Activated CD4-positive, alpha-beta T cell treated with anti-CD3 and anti-CD28 coated beads for 36 hours (primary cell): ENCODE measurements around the gene LSM12. TPM values are rescaled to one million over a fixed set of nuclear protein-coding genes. Genes with fewer than 3 reads are reported as not detected.
"Not testable (repeated sequence)": the region's sequence is repeated elsewhere in the genome, so short reads cannot be mapped to it uniquely, and the experiment has no call there.

Source experiments
- ATAC-seq: fragments of 200-7000 bp; cut with Tn5 transposase; one replicate; pipeline ENCODE4 v1.10.0; 2021; ENCODE audit warnings: mild to moderate bottlenecking, moderate library complexity
- CTCF ChIA-PET: fragments of 350-600 bp; sonication (Branson Sonifier 250); formaldehyde crosslinking; loops from one replicate; lab custom pipeline; 2021; ENCODE audit warnings: antibody characterized with exemption; lab: Charles Lee
- POLR2A ChIA-PET: fragments of 350-600 bp; sonication (Branson Sonifier 250); formaldehyde crosslinking; loops from one replicate; lab custom pipeline; 2021; ENCODE audit warnings: antibody characterized with exemption, inconsistent platforms; lab: Charles Lee
- DNase-seq: peaks from one replicate; pipeline ENCODE4 v3.0.0-alpha.2; 2020
- H3K27ac Mint-ChIP-seq: one replicate; pipeline ENCODE4 v1.8.0; 2021; ENCODE audit warnings: mixed read lengths
- H3K27me3 Mint-ChIP-seq: one replicate; pipeline ENCODE4 v1.8.0; 2021; ENCODE audit warnings: mixed read lengths
- H3K36me3 Mint-ChIP-seq: one replicate; pipeline ENCODE4 v1.8.0; 2021; ENCODE audit warnings: low read depth, mixed read lengths
- H3K4me1 Mint-ChIP-seq: one replicate; pipeline ENCODE4 v1.8.0; 2021; ENCODE audit warnings: mixed read lengths
- H3K4me3 Mint-ChIP-seq: one replicate; pipeline ENCODE4 v1.8.0; 2021; ENCODE audit warnings: mild to moderate bottlenecking, moderate library complexity, mixed read lengths
- H3K9me3 Mint-ChIP-seq: one replicate; pipeline ENCODE4 v1.8.0; 2021; ENCODE audit warnings: low read depth, mixed read lengths
- intact Hi-C, 2 experiments: fragments of 100-400 bp; cut with DNase I in 1 of 2; cut with micrococcal nuclease in 1 of 2; formaldehyde crosslinking; loops; one replicate each; pipeline versions ENCODE4 v1.14.2 to v1.15.1; 2022 to 2024; cut with DNase I, micrococcal nuclease
- total RNA-seq, 2 experiments: library from RNA; stranded (reverse); gene quantifications; one replicate each; pipeline ENCODE4 v1.2.3, GENCODE V29; 2021

The LSM12 gene
- total RNA-seq, 2 experiments from 2014 or later: 93.1 to 102 TPM

DNA sequence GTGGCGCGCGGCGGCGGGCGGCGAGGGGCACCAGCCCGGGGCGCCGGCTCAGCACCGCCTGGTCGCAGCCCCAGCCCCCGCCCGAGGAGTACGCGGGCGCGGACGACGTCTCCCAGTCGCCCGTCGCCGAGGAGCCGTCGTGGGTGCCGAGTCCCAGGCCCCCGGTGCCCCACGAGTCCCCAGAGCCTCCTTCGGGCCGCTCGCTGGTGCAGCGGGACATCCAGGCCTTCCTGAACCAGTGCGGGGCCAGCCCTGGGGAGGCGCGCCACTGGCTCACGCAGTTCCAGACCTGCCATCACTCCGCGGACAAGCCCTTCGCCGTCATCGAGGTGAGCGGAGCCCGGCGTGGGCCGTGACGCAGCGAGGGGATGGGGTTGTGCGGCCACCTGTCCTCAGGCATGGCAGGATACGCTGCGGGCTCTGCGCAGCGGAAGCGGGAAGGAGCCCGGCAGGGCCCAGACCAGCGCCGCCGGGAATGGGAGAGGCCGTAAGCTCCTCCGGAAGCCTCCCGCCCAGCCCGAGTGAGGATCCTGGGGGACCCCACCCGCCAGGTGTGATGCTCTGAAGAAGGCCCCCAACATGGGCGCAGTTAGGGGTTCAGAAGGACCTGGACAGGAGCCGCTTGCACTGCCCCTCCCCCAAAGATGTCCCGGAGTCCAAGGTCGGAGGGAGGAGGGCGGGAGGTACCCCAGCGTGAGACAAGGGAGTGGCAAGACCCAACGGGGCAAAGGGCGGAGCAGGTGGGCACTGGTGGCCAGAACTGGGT lies 61.5 kb downstream of the LSM12 start:
- ChIA-PET POLR2A (no interaction called here), CTCF (interaction anchor here (0.6 to 3.0 kb wide), 4 partner anchors 11 to 78 kb away, joined by 3 to 13 read pairs (median 6); no protein-coding TSS in a partner anchor)
- H3K9me3 Mint-ChIP-seq: no peaks in the 10 kb centered on the region
- no peak overlapping the region for H3K27ac Mint-ChIP-seq
- intact Hi-C loops: no loop called here
- DNase-seq (peak; percentile 43), ATAC-seq (no peak)
- H3K4me1 Mint-ChIP-seq: peaks cover 20% of the 10 kb centered on the region
- H3K4me3 Mint-ChIP-seq: no peak overlapping the region
- H3K36me3 Mint-ChIP-seq: peaks cover 12% of the 10 kb centered on the region
- H3K27me3 Mint-ChIP-seq: peaks cover 19% of the 10 kb centered on the region

DNA sequence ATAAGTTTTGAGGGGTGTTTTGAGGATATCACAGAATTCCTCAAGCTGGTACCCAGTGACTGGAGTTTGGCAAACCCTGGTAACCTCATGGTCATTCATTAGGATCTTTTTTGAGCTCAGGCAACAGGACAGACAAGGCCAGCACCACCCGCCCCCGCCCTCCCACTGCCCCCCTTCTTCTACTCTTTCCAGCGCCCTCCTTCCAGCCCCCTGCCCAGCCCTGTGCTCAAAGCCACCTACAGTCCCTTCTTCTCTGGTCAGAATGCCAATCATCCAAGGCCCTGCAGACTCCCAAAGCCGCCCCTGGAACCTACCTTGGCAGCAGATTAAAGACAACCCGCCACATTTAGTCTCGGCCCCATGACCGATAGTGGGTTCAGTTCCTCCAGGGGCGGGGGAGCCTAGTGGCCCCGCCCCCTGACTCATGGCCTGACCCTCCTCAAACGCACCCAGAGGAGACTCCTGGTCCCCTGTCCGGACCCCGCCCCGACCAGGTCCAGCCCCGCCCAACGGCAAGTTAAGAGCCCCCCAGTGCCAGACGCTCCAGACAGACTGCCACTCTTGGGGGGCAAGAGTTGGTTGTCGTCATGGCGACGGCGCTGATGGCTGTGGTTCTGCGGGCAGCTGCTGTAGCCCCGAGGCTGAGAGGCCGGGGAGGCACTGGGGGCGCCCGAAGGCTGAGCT lies 62.3 kb downstream of the LSM12 start, which contains the start of gene NAGS:
Gene NAGS, plus strand, starts transcription at position 546 of the 684 bp plus-strand sequence. Its CDS starts 42 bp downstream, at position 588.
- POLR2A ChIA-PET: no interaction called here
- CTCF ChIA-PET: interaction anchor here (0.6 to 3.0 kb wide), 6 partner anchors 11 to 77 kb away, joined by 3 to 13 read pairs (median 3); no protein-coding TSS in a partner anchor
- peaks cover 7% of the 10 kb centered on the region for H3K36me3 Mint-ChIP-seq
- H3K4me1 Mint-ChIP-seq: peaks cover 20% of the 10 kb centered on the region
- peaks cover 21% of the 10 kb centered on the region for H3K27me3 Mint-ChIP-seq
- DNase-seq (peak; percentile 34), ATAC-seq (no peak)
- intact Hi-C loops: no loop called here
- no peaks in the 10 kb centered on the region for H3K9me3 Mint-ChIP-seq
- no peak within 1 kb of the TSS for H3K4me3 Mint-ChIP-seq
- H3K27ac Mint-ChIP-seq: no peak within 1 kb of the TSS

DNA sequence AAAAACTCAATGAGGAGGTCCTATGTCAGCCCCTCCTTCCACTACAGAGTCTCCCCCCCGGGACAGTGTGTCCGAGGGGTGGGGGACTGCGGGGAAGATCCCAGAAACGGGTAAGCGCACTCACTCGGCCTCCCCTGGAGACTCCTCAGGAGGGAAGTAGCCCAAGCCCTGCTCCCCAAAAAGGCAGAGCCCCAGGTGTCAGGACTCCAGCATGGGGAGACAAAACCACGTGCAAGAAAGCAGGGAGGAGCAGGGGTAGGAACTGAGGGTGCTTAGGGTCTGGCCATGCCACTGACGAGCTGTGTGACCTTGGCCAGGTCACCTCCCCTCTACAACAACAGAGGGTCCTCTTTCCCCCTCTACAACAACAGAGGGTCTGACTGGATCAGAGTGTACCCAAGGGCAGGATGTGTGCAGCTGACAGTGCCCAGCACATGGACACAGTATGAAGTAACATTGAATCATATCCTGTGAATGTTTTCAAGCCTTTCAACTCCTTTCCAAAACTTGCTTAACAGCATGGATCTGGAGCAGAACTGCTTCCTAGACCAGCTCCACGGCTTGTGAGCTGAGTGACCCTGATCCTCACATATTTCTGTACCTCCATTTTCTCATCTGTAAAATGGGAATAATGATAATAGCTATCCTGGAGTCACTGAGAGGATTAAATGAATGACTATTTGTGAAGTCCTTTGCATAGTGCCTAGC lies 64.2 kb downstream of the LSM12 start:
- POLR2A ChIA-PET: no interaction called here
- peaks cover 21% of the 10 kb centered on the region for H3K27me3 Mint-ChIP-seq
- DNase-seq (no peak), ATAC-seq (no peak)
- H3K36me3 Mint-ChIP-seq: no peaks in the 10 kb centered on the region
- no peak overlapping the region for H3K4me3 Mint-ChIP-seq
- H3K4me1 Mint-ChIP-seq: peaks cover 11% of the 10 kb centered on the region
- CTCF ChIA-PET: interaction anchor here (0.8 to 3.0 kb wide), 4 partner anchors 9 to 124 kb away, joined by 3 to 13 read pairs (median 6); no protein-coding TSS in a partner anchor
- intact Hi-C loops: no loop called here
- H3K9me3 Mint-ChIP-seq: no peaks in the 10 kb centered on the region
- H3K27ac Mint-ChIP-seq: no peak overlapping the region

DNA sequence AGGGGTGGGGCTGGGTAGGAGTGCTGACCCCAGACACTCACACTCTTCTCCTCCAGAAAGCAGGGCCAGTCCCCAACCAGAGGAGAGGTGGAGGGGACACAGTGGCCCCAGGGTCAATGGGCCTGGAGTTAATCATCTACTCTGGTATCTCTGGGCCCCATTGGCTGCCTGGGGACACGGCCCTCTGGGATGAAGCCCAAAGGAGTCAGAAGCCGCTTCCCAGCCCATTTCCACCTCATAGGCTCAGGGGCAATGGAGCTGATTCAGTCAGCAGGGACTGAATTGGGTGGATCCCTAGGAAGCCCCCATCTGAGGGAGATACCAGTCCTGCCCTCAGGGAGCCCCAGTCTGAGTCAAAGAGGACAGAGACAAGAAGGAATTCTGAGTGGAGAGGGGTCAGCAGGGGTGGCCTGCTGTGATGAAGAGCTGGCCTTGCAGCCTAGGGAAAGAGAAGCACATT lies 65.0 kb downstream of the LSM12 start:
- ChIA-PET CTCF (interaction anchor here (2.0 kb wide), 1 partner anchor 58 kb away, joined by 8 read pairs; no protein-coding TSS in a partner anchor), POLR2A (no interaction called here)
- DNase-seq: no peak
- peaks cover 7% of the 10 kb centered on the region for H3K4me1 Mint-ChIP-seq
- H3K36me3 Mint-ChIP-seq: no peaks in the 10 kb centered on the region
- no peak overlapping the region for H3K4me3 Mint-ChIP-seq
- H3K27me3 Mint-ChIP-seq: peaks cover 21% of the 10 kb centered on the region
- H3K9me3 Mint-ChIP-seq: no peaks in the 10 kb centered on the region
- H3K27ac Mint-ChIP-seq: peak overlapping the region; percentile 65
- no peak for ATAC-seq
- intact Hi-C loops: no loop called here

DNA sequence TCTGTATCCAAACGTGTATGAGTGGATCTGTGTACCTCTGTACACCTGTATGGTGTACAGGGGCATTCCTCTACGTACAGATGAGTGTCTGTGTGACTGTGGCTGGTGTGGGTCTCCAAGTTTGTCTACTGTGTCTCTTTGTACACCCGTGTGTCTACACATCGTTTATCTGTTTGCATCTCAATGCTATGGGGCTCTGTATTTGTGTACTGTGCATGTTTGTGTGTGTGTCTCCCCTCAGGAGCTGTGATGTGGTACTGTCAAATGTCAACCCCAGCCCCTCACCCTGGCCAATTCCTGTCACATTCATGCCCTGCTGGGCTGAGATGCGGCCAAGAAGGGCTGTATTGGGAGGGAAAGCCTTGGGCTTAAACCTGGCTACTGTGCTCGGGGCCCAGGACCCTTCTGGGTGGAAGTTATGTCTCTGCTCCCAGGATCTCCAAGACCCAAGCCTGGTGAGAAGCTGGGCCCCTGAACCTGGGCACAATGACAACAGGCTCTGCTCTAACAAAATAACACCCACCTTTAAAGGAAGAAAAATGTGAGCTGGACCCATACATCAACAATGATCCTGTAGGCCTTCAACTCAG lies 65.5 kb downstream of the LSM12 start:
- H3K4me3 Mint-ChIP-seq: no peak overlapping the region
- H3K27ac Mint-ChIP-seq: peak overlapping the region; percentile 25
- peaks cover 18% of the 10 kb centered on the region for H3K27me3 Mint-ChIP-seq
- no peak for ATAC-seq
- ChIA-PET POLR2A (no interaction called here), CTCF (interaction anchor here (2.0 kb wide), 1 partner anchor 57 kb away, joined by 8 read pairs; no protein-coding TSS in a partner anchor)
- H3K4me1 Mint-ChIP-seq: peaks cover 2% of the 10 kb centered on the region
- no peak for DNase-seq
- intact Hi-C loops: no loop called here
- no peaks in the 10 kb centered on the region for H3K36me3 Mint-ChIP-seq
- H3K9me3 Mint-ChIP-seq: no peaks in the 10 kb centered on the region

DNA sequence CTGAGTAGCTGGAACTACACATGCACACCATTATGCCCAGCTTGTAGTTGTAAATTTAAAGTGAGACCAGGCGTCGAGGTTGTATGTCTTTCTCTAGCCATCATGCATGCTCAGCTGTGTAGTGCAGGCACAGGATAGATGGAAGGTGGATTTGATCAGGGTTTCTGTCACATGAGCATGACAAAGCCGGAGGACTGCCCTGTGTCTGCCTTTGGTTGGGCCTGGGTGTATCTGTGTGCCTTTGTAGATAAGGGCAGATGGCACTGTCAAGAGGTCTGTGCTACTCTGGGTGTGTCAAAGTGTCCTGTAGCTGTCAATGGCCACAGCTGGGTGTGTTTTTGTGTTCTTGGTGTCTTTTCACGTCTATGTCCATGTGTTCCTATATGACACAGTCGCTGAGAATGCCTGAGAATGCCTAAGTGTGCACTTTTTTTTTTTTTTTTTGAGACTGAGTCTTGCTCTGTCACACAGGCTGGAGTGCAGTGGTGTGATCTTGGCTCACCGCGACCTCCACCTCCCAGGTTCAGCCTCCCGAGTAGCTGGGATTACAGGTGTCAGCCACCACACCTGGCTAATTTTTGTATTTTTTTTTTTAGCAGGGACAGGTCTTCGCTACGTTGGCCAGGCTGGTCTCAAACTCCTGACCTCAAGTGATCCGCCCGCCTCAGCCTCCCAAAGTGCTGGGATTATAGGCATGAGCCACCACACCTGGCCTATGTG lies 66.2 kb downstream of the LSM12 start:
- ChIA-PET CTCF (interaction anchor here (2.0 to 2.1 kb wide), 2 partner anchors 57 to 122 kb away, joined by 6 to 8 read pairs; no protein-coding TSS in a partner anchor), POLR2A (no interaction called here)
- H3K4me1 Mint-ChIP-seq: no peaks in the 10 kb centered on the region
- no peaks in the 10 kb centered on the region for H3K9me3 Mint-ChIP-seq
- DNase-seq (no peak), ATAC-seq (no peak)
- intact Hi-C loops: no loop called here
- no peak overlapping the region for H3K27ac Mint-ChIP-seq
- no peaks in the 10 kb centered on the region for H3K36me3 Mint-ChIP-seq
- peaks cover 17% of the 10 kb centered on the region for H3K27me3 Mint-ChIP-seq
- no peak overlapping the region for H3K4me3 Mint-ChIP-seq

DNA sequence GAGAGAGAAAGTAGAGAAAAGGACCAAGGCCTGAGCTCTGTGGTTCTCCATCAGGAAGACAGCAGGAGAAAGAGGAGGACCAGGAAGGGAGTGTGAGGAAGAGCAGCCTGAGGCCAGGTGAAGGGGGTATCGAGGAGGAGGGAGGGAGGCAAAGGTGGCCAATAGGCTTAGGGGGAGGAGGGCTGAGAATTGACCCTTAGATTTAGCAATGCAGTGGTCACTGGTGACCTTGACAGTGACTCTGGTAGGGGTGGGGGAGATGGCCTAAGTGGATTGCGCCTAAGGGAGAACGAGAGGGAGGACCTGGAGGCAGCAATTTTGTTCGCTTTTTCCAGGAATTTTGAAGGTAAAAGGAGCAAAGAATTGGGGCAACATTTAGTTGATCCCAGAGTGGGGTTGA lies 67.4 kb downstream of the LSM12 start:
- CTCF ChIA-PET: interaction anchor here (0.6 to 2.1 kb wide), 5 partner anchors 10 to 121 kb away, joined by 3 to 6 read pairs (median 3); no protein-coding TSS in a partner anchor
- no peak for ATAC-seq
- peaks cover 20% of the 10 kb centered on the region for H3K27me3 Mint-ChIP-seq
- H3K9me3 Mint-ChIP-seq: no peaks in the 10 kb centered on the region
- no peaks in the 10 kb centered on the region for H3K36me3 Mint-ChIP-seq
- H3K4me1 Mint-ChIP-seq: no peaks in the 10 kb centered on the region
- no peak overlapping the region for H3K27ac Mint-ChIP-seq
- no peak overlapping the region for H3K4me3 Mint-ChIP-seq
- POLR2A ChIA-PET: no interaction called here
- intact Hi-C loops: no loop called here
- no peak for DNase-seq

DNA sequence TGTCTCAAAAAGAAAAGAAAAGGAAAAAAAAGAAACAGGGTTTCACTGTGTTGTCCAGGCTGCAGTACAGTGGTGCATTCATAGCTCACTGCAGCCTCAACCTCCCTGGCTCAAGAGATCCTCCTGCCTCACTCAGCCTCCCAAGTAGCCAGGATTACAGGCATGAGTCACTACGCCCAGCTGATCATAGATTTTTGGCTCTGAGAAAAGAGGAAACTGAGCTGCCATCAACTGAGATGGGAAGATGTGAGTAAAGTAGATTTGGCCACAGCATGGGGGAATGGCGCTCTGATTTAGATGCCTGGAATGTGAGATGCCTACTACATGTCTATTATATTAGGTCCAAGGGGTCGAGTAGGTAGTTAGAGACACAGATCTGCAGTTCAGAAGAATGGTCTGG lies 67.9 kb downstream of the LSM12 start:
- intact Hi-C loops: no loop called here
- DNase-seq (no peak), ATAC-seq (no peak)
- Mint-ChIP-seq H3K36me3 (no peaks in the 10 kb centered on the region), H3K27ac (no peak overlapping the region), H3K9me3 (no peaks in the 10 kb centered on the region), H3K4me3 (no peak overlapping the region), H3K4me1 (no peaks in the 10 kb centered on the region), H3K27me3 (peaks cover 20% of the 10 kb centered on the region)
- ChIA-PET CTCF (interaction anchor here (0.9 to 2.1 kb wide), 4 partner anchors 54 to 120 kb away, joined by 3 to 6 read pairs (median 3); no protein-coding TSS in a partner anchor), POLR2A (no interaction called here)

DNA sequence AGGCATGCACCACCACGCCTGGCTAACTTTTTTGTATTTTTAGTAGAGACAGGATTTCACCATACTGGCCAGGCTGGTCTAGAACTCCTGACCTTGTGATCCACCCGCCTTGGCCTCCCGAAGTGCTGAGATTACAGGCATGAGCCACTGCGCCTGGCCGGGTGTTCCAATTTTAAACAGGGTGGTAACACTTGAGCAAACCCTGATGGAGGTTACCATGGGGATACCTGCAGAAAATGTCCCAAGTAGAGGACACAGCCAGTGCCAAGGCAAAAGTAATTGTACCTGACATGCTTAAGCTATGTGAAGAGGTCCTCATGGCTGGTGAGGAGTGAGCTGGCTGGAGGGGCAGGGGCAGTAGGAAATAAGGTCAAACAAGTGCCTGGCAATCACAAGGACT lies 69.3 kb downstream of the LSM12 start:
- H3K27me3 Mint-ChIP-seq: peaks cover 23% of the 10 kb centered on the region
- ChIA-PET CTCF (interaction anchor here (0.6 to 5.0 kb wide), 6 partner anchors 10 to 619 kb away, joined by 3 to 59 read pairs (median 4); partner anchors contain the start of gene PPY), POLR2A (interaction anchor here (0.6 kb wide), 1 partner anchor 154 kb away, joined by 3 read pairs; no protein-coding TSS in a partner anchor)
- DNase-seq, H3K9me3 Mint-ChIP-seq, ATAC-seq, intact Hi-C loops, H3K36me3 Mint-ChIP-seq, H3K4me1 Mint-ChIP-seq, H3K27ac Mint-ChIP-seq, H3K4me3 Mint-ChIP-seq: not testable (repeated sequence)

DNA sequence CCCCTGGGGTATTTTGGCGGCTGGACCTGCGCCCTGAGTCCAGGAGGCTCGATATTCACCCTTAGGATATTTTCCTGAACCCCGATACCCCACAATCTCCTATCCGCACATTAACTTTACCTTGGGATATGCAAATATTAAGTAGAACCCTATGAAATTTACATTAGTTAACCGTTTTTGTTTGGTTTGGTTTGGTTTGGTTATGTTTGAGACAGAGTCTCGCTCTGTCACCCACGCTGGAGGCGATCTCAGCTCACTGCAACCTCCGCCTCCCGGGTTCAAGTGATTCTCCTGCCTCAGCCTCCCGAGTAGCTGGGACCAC lies 71.4 kb downstream of the LSM12 start:
- Mint-ChIP-seq H3K4me3 (no peak overlapping the region), H3K27me3 (peaks cover 21% of the 10 kb centered on the region), H3K36me3 (no peaks in the 10 kb centered on the region), H3K4me1 (no peaks in the 10 kb centered on the region), H3K27ac (no peak overlapping the region), H3K9me3 (no peaks in the 10 kb centered on the region)
- POLR2A ChIA-PET: no interaction called here
- DNase-seq (no peak), ATAC-seq (no peak)
- CTCF ChIA-PET: interaction anchor here (0.8 to 5.0 kb wide), 6 partner anchors 28 to 116 kb away, joined by 3 to 59 read pairs (median 3); partner anchors contain the start of gene PPY
- intact Hi-C loops: loop anchor here (1.0 to 2.0 kb wide), 4 partner anchors 51 to 117 kb away; no protein-coding TSS in a partner anchor
